ENCODE measurements around the gene ZNF485.

ZNF485 gene

GRCh38 chr10:43606323-43607198 is at the start of gene ZNF485:
TSS of gene ZNF485 (plus strand) at chr10:43606438. CDS start at chr10:43607051, 613 bp downstream.
- H3K36me3 ChIP-seq (ENCODE audit: insufficient read depth, low read length), result no peaks in the 10 kb centered on the region
- H3K27me3 ChIP-seq (ENCODE audit: control insufficient read depth in 1 of 2, insufficient read depth in 2 of 2, low read length in 2 of 2), result no peaks in the 10 kb centered on the region
- H3K27ac ChIP-seq (ENCODE audit: low read depth, low read length), result peak within 1 kb of the TSS; percentile 82
- H3K9ac ChIP-seq (ENCODE audit: low read length), result no peak within 1 kb of the TSS
- peaks cover 5% of the 10 kb centered on the region for H3K4me1 ChIP-seq (ENCODE audit: insufficient read depth, low read length)
- peak within 1 kb of the TSS; percentile 66 to 91 for H3K4me3 ChIP-seq (ENCODE audit: low read depth in 1 of 2, low read length in 2 of 2)
- no peaks in the 10 kb centered on the region for H3K9me3 ChIP-seq (ENCODE audit: low read length)

- no peaks in the 10 kb centered on the region for H3K4me1 ChIP-seq (ENCODE audit: insufficient read depth, low read length)
- H3K27ac ChIP-seq (ENCODE audit: low read depth, low read length), result no peak overlapping the region
- H3K4me3 ChIP-seq (ENCODE audit: low read depth in 1 of 2, low read length in 2 of 2), result no peak overlapping the region
- peaks cover 37% of the 10 kb centered on the region for H3K36me3 ChIP-seq (ENCODE audit: insufficient read depth, low read length)
- no peak overlapping the region for H3K9ac ChIP-seq (ENCODE audit: low read length)
- H3K27me3 ChIP-seq (ENCODE audit: control insufficient read depth in 1 of 2, insufficient read depth in 2 of 2, low read length in 2 of 2), result no peaks in the 10 kb centered on the region
- peaks cover 20% of the 10 kb centered on the region for H3K9me3 ChIP-seq (ENCODE audit: low read length)
These were observed 49.0 kb upstream of the ZNF485 start for GRCh38 chr10:43557214-43557613.

GRCh38 chr10:43569681-43570080 is 36.6 kb upstream of the ZNF485 start:
- peaks cover 9% of the 10 kb centered on the region for H3K4me1 ChIP-seq (ENCODE audit: insufficient read depth, low read length)
- H3K27me3 ChIP-seq (ENCODE audit: control insufficient read depth in 1 of 2, insufficient read depth in 2 of 2, low read length in 2 of 2), result no peaks in the 10 kb centered on the region
- H3K9ac ChIP-seq (ENCODE audit: low read length), result no peak overlapping the region
- H3K9me3 ChIP-seq (ENCODE audit: low read length), result no peaks in the 10 kb centered on the region
- peaks cover 6% of the 10 kb centered on the region for H3K36me3 ChIP-seq (ENCODE audit: insufficient read depth, low read length)
- no peak overlapping the region for H3K27ac ChIP-seq (ENCODE audit: low read depth, low read length)
- no peak overlapping the region for H3K4me3 ChIP-seq (ENCODE audit: low read depth in 1 of 2, low read length in 2 of 2)

- Histone ChIP-seq H3K27ac (ENCODE audit: low read depth, low read length) (no peak overlapping the region), H3K4me1 (ENCODE audit: insufficient read depth, low read length) (peaks cover 9% of the 10 kb centered on the region), H3K4me3 (ENCODE audit: low read depth in 1 of 2, low read length in 2 of 2) (no peak overlapping the region), H3K27me3 (ENCODE audit: control insufficient read depth in 1 of 2, insufficient read depth in 2 of 2, low read length in 2 of 2) (no peaks in the 10 kb centered on the region), H3K9ac (ENCODE audit: low read length) (no peak overlapping the region), H3K9me3 (ENCODE audit: low read length) (no peaks in the 10 kb centered on the region), H3K36me3 (ENCODE audit: insufficient read depth, low read length) (peaks cover 6% of the 10 kb centered on the region)
These were observed 35.3 kb upstream of the ZNF485 start for GRCh38 chr10:43570971-43571370.

GRCh38 chr10:43573250-43574000 is 32.8 kb upstream of the ZNF485 start:
- H3K9ac ChIP-seq (ENCODE audit: low read length), result peak overlapping the region; percentile 2
- no peaks in the 10 kb centered on the region for H3K36me3 ChIP-seq (ENCODE audit: insufficient read depth, low read length)
- H3K4me3 ChIP-seq (ENCODE audit: low read depth in 1 of 2, low read length in 2 of 2), result peak overlapping the region; percentile 53 to 55
- no peaks in the 10 kb centered on the region for H3K27me3 ChIP-seq (ENCODE audit: control insufficient read depth in 1 of 2, insufficient read depth in 2 of 2, low read length in 2 of 2)
- peaks cover 9% of the 10 kb centered on the region for H3K4me1 ChIP-seq (ENCODE audit: insufficient read depth, low read length)
- H3K27ac ChIP-seq (ENCODE audit: low read depth, low read length), result peak overlapping the region; percentile 71
- H3K9me3 ChIP-seq (ENCODE audit: low read length), result no peaks in the 10 kb centered on the region

- H3K4me1 ChIP-seq (ENCODE audit: insufficient read depth, low read length), result peaks cover 9% of the 10 kb centered on the region
- peak within 1 kb of the TSS; percentile 53 to 55 for H3K4me3 ChIP-seq (ENCODE audit: low read depth in 1 of 2, low read length in 2 of 2)
- no peaks in the 10 kb centered on the region for H3K9me3 ChIP-seq (ENCODE audit: low read length)
- no peaks in the 10 kb centered on the region for H3K36me3 ChIP-seq (ENCODE audit: insufficient read depth, low read length)
- H3K27me3 ChIP-seq (ENCODE audit: control insufficient read depth in 1 of 2, insufficient read depth in 2 of 2, low read length in 2 of 2), result no peaks in the 10 kb centered on the region
- peak within 1 kb of the TSS; percentile 71 for H3K27ac ChIP-seq (ENCODE audit: low read depth, low read length)
- peak within 1 kb of the TSS; percentile 2 for H3K9ac ChIP-seq (ENCODE audit: low read length)
These were observed 32.0 kb upstream of the ZNF485 start, which contains the start of gene ZNF239 for GRCh38 chr10:43574001-43574892. TSS of gene ZNF239 (minus strand) at chr10:43574616. CDS start at chr10:43558079, 16,537 bp downstream.

- Histone ChIP-seq H3K27ac (ENCODE audit: low read depth, low read length) (no peak overlapping the region), H3K9ac (ENCODE audit: low read length) (no peak overlapping the region), H3K27me3 (ENCODE audit: control insufficient read depth in 1 of 2, insufficient read depth in 2 of 2, low read length in 2 of 2) (no peaks in the 10 kb centered on the region), H3K4me1 (ENCODE audit: insufficient read depth, low read length) (peaks cover 9% of the 10 kb centered on the region), H3K36me3 (ENCODE audit: insufficient read depth, low read length) (no peaks in the 10 kb centered on the region), H3K9me3 (ENCODE audit: low read length) (no peaks in the 10 kb centered on the region), H3K4me3 (ENCODE audit: low read depth in 1 of 2, low read length in 2 of 2) (peak overlapping the region; percentile 53 to 55)
These were observed 31.3 kb upstream of the ZNF485 start for GRCh38 chr10:43574906-43575305.

GRCh38 chr10:43576062-43576461 is 30.2 kb upstream of the ZNF485 start:
- Histone ChIP-seq H3K4me3 (ENCODE audit: low read depth in 1 of 2, low read length in 2 of 2) (no peak overlapping the region), H3K36me3 (ENCODE audit: insufficient read depth, low read length) (no peaks in the 10 kb centered on the region), H3K9me3 (ENCODE audit: low read length) (no peaks in the 10 kb centered on the region), H3K4me1 (ENCODE audit: insufficient read depth, low read length) (peaks cover 9% of the 10 kb centered on the region), H3K27me3 (ENCODE audit: control insufficient read depth in 1 of 2, insufficient read depth in 2 of 2, low read length in 2 of 2) (no peaks in the 10 kb centered on the region), H3K9ac (ENCODE audit: low read length) (no peak overlapping the region), H3K27ac (ENCODE audit: low read depth, low read length) (no peak overlapping the region)

- Histone ChIP-seq H3K4me1 (ENCODE audit: insufficient read depth, low read length) (peaks cover 9% of the 10 kb centered on the region), H3K36me3 (ENCODE audit: insufficient read depth, low read length) (no peaks in the 10 kb centered on the region), H3K9me3 (ENCODE audit: low read length) (no peaks in the 10 kb centered on the region), H3K4me3 (ENCODE audit: low read depth in 1 of 2, low read length in 2 of 2) (no peak overlapping the region), H3K27me3 (ENCODE audit: control insufficient read depth in 1 of 2, insufficient read depth in 2 of 2, low read length in 2 of 2) (no peaks in the 10 kb centered on the region), H3K27ac (ENCODE audit: low read depth, low read length) (no peak overlapping the region), H3K9ac (ENCODE audit: low read length) (no peak overlapping the region)
These were observed 29.7 kb upstream of the ZNF485 start for GRCh38 chr10:43576580-43576979.

- no peaks in the 10 kb centered on the region for H3K4me1 ChIP-seq (ENCODE audit: insufficient read depth, low read length)
- no peaks in the 10 kb centered on the region for H3K9me3 ChIP-seq (ENCODE audit: low read length)
- no peaks in the 10 kb centered on the region for H3K36me3 ChIP-seq (ENCODE audit: insufficient read depth, low read length)
- no peak overlapping the region for H3K27ac ChIP-seq (ENCODE audit: low read depth, low read length)
- H3K4me3 ChIP-seq (ENCODE audit: low read depth in 1 of 2, low read length in 2 of 2), result no peak overlapping the region
- no peak overlapping the region for H3K9ac ChIP-seq (ENCODE audit: low read length)
- H3K27me3 ChIP-seq (ENCODE audit: control insufficient read depth in 1 of 2, insufficient read depth in 2 of 2, low read length in 2 of 2), result no peaks in the 10 kb centered on the region
These were observed 22.2 kb upstream of the ZNF485 start for GRCh38 chr10:43584051-43584450.

- no peak overlapping the region for H3K27ac ChIP-seq (ENCODE audit: low read depth, low read length)
- no peaks in the 10 kb centered on the region for H3K9me3 ChIP-seq (ENCODE audit: low read length)
- H3K36me3 ChIP-seq (ENCODE audit: insufficient read depth, low read length), result no peaks in the 10 kb centered on the region
- no peak overlapping the region for H3K4me3 ChIP-seq (ENCODE audit: low read depth in 1 of 2, low read length in 2 of 2)
- no peaks in the 10 kb centered on the region for H3K4me1 ChIP-seq (ENCODE audit: insufficient read depth, low read length)
- no peaks in the 10 kb centered on the region for H3K27me3 ChIP-seq (ENCODE audit: control insufficient read depth in 1 of 2, insufficient read depth in 2 of 2, low read length in 2 of 2)
- no peak overlapping the region for H3K9ac ChIP-seq (ENCODE audit: low read length)
These were observed 21.2 kb upstream of the ZNF485 start for GRCh38 chr10:43585046-43585445.
